GM18511 (cell line): ENCODE results near the gene PRMT3.
"Not testable (repeated sequence)": the region's sequence is repeated elsewhere in the genome, so short reads cannot be mapped to it uniquely, and the experiment has no call there.

Experiments used
- ATAC-seq: cut with Tn5 transposase; IDR thresholded peaks from one replicate; pipeline ENCODE4 v1.9.1; 2021; ENCODE audit warnings: mild to moderate bottlenecking, moderate library complexity; ENCODE audit not compliant: unreplicated experiment

The PRMT3 gene

DNA sequence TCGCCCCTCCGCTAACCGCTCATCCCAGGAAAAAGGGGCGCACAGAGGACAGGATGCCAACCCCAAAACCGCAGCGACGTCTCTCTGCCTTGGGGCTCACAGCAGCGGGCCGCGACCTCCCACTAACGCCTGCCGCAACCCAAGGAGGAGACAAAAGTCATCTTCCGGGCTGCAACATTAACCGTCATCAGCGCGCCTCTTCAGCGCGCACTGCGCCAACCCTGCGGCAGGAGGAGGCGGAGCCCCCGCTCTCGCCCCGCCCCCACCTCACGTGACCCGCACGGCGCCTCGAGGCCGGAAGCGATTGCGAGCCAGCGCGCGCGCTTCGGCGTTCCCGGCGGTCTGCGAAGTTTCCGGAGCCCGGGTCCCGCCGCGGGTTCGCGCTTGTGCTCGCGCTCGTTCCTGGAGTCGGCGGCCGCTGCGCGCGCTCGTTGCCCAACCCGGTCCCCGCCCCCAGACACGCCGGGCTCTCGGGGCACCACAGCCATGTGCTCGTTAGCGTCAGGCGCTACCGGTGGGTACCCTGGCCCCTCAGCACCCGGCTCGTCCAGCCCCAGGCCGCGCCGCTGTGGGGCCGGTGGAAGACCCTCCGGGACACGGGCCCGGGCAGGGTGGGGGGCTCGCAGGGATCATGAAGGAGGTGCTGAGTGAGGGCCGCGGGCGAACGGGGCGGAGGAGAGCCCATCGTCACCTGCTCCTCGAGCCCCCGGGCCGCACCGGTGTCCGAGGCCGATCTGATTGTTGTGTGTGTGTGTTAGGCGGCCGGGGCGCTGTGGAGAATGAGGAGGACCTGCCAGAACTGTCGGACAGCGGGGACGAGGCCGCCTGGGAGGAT, at the start of gene PRMT3:
Gene PRMT3, plus strand, starts transcription at position 456 of the 835 bp plus-strand sequence. Its CDS starts 31 bp downstream, at position 487.
- ATAC-seq, result peak; percentile 82

DNA sequence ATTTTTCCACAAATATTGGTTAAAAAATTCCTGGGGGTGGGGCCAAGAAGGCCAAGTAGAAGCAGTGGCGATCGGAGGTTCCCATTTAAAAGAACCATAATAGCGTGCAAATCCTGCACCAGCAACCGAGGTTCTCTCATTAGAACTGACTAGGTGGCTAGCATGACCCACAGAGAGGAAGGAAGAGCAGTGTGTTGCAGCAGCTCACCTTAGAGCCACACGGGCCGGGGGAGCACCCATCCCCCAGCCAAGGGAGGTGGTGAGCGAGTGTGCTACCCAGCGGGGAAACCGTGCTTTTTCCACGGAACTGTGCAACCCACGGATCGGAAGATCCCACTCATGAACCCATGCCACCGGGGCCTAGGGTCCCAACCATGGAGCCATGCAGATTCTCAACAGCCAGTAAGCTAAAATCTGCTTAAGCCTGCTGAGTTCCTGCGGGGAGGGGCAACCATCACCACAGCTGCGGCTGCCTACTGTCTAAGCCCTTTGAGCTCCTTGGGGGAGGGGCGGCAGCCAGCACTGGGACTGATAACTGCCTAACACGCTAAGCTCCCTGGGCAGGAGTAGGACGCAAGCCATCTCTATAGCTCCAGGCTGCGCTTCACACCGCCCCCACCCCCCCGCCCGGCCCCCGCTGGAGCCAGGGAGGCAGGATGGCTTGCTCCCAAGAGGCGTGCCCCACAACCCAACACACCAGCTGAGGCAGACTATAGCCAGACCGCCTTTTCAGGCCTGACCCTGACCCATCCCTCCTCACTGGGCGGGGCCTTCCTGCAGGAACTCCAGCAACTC, 45.0 kb upstream of the PRMT3 start:
- ATAC-seq, result no peak

DNA sequence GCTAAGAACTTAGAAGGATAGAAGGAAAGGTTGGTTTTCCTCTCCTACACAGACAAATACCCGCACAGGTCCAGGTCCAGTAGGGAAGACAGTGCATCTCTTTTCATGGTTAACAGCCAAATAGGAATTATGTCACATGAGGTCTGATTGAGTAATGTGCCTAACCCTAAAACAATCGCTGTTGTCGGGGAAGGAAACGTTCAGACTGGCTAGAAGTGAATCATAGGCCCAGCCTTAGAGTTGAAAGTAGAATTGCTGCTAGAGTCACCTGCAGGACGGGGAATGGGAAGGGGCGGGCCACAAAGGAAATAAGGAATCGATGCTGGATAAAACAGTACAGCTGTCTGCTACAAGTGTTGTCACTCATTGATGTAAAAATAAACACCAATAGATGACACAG, 36.4 kb upstream of the PRMT3 start:
- ATAC-seq, result no peak

DNA sequence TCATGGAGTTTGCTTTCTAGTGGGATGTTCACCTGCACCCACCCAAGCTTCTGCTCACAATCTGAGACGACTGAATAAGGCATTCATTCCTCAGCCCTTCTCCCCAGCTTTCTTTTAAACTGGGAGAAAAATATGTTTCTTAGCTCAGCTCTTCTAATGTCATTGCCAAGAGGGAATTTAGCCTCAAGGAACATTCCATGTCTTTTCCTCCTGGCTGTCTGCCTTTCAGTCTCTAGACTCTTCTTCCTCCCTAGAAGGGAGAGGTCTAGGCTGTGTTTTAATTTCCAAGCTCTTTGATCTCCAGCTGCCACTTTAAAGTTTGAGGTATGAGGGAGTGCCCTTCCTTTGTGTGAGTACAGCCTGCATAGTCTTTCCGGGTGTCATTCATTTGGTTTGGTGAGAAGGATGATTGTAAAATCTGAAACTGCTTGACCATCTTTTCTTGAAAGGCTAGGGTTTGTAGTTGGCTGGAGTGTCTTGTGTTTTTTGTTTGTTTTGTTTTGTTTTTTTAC, 35.7 kb upstream of the PRMT3 start:
- ATAC-seq, result no peak

GRCh38 chr11:20353829-20354434, 33.6 kb upstream of the PRMT3 start:
- ATAC-seq, result peak; percentile 58

GRCh38 chr11:20355221-20356219, 32.0 kb upstream of the PRMT3 start:
- ATAC-seq, result peak; percentile 65

DNA sequence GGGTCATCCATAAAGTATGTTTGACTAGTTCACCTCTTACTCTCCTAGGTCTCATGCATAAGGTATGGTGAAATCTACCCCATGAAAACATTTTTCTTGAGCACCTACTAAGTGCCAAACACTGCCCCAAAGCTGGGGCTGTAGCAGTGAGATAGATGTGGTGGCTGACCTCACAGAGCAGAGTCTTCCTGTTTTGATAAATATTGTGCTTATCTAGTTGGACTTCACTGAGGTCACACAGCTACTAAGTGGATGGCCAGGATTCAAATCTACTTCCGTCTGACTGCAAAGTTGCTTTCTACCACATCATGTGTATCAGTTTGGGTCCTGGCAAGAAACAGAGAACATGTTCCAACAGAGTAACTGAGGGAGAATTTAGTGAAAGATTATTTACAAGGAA, 30.4 kb upstream of the PRMT3 start:
- ATAC-seq, result no peak

- ATAC-seq, result no peak
Observed at GRCh38 chr11:20360650-20361049, 26.9 kb upstream of the PRMT3 start.

GRCh38 chr11:20362481-20362880, 25.0 kb upstream of the PRMT3 start:
- no peak for ATAC-seq

DNA sequence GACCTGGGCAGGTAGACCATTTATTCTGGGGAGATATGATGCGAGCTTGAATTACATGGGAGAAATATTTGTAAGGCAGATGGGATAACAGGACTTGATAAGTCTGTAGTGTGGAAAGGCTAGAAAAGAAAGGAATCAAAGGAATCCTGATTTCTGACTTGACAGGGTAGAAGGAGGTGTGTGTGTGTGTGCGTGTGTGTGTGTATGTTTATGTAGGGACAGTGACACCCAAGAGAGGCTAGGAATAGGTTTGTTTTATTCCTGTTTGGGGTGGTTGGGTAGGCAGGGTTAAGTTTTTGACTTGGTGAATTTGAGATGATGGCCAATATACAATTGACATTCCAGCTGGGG, 24.4 kb upstream of the PRMT3 start:
- ATAC-seq, result peak; percentile 18

- peak; percentile 97 for ATAC-seq
Observed at GRCh38 chr11:20363500-20364340, 23.8 kb upstream of the PRMT3 start, which contains the start of gene HTATIP2. Gene HTATIP2, plus strand, starts transcription at chr11:20363714. Its CDS starts 524 bp downstream, at chr11:20364238.

DNA sequence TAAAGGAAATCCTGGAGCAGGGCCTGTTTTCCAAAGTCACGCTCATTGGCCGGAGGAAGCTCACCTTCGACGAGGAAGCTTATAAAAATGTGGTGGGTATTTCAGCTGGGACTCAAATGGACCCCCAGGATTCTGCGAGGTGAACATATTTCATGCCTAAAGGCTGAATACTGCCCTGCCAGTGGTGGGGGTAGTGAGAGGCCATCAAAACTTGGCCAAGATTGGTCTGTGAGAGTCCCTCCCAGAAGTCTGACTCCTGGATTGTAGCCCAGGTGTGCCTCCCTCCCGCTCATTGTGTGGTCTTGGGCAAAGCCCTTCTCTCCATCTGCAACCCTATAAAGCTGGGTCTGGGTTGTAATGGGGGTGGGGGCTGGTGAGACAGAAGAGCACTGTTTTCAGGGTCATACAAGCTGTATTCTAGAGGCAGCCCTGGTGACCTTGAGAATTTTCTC, 23.1 kb upstream of the PRMT3 start:
- no peak for ATAC-seq

GRCh38 chr11:20365465-20365864, 22.1 kb upstream of the PRMT3 start:
- ATAC-seq, result not testable (repeated sequence)

GRCh38 chr11:20367313-20367948, 20.1 kb upstream of the PRMT3 start:
- no peak for ATAC-seq

GRCh38 chr11:20368438-20368837, 19.1 kb upstream of the PRMT3 start:
- no peak for ATAC-seq

- ATAC-seq, result no peak
Observed at GRCh38 chr11:20369826-20370225, 17.7 kb upstream of the PRMT3 start.

GRCh38 chr11:20372081-20372626, 15.4 kb upstream of the PRMT3 start:
- ATAC-seq, result no peak

- no peak for ATAC-seq
Observed at GRCh38 chr11:20373147-20373546, 14.4 kb upstream of the PRMT3 start.
